Activated B cell treated with CpG ODN at 0.5 μM for 24 hours (primary cell): ENCODE measurements around the gene PHC2. TPM values are rescaled to one million over a fixed set of nuclear protein-coding genes. Genes with fewer than 3 reads are reported as not detected.

Source experiments
- ATAC-seq: fragments of 200-7000 bp; cut with Tn5 transposase; one replicate; pipeline ENCODE4 v1.10.0; 2021; ENCODE audit warnings: low read depth, mild to moderate bottlenecking, moderate library complexity
- CTCF ChIA-PET: fragments of 350-600 bp; sonication (Branson Sonifier 250); formaldehyde crosslinking; loops from one replicate; lab custom pipeline; 2021; ENCODE audit warnings: antibody characterized with exemption; lab: Charles Lee
- POLR2A ChIA-PET: fragments of 350-600 bp; sonication (Branson Sonifier 250); formaldehyde crosslinking; loops from one replicate; lab custom pipeline; 2021; ENCODE audit warnings: antibody characterized with exemption; lab: Charles Lee
- DNase-seq: peaks from one replicate; pipeline ENCODE4 v3.0.0; 2022
- H3K27ac Mint-ChIP-seq: one replicate; pipeline ENCODE4 v1.8.0; 2020; ENCODE audit warnings: mixed read lengths
- H3K27me3 Mint-ChIP-seq: one replicate; pipeline ENCODE4 v1.8.0; 2021; ENCODE audit warnings: mixed read lengths
- H3K36me3 Mint-ChIP-seq: one replicate; pipeline ENCODE4 v1.8.0; 2021; ENCODE audit warnings: low read depth, mixed read lengths
- H3K4me1 Mint-ChIP-seq: one replicate; pipeline ENCODE4 v1.8.0; 2021; ENCODE audit warnings: mixed read lengths
- H3K4me3 Mint-ChIP-seq: one replicate; pipeline ENCODE4 v1.8.0; 2020; ENCODE audit warnings: mild to moderate bottlenecking, mixed read lengths
- H3K9me3 Mint-ChIP-seq: one replicate; pipeline ENCODE4 v1.8.0; 2020; ENCODE audit warnings: mixed read lengths
- CTCF ChIP-seq: fragments of 200-600 bp; IDR thresholded peaks from one replicate; pipeline ENCODE4 v1.8.0; 2022; ENCODE audit warnings: antibody characterized with exemption, mild to moderate bottlenecking
- intact Hi-C: fragments of 100-400 bp; cut with micrococcal nuclease; formaldehyde crosslinking; loops from one replicate; pipeline ENCODE4 v1.15.1; 2024
- total RNA-seq: library from RNA; stranded (reverse); gene quantifications from 2 replicates; pipeline ENCODE4 v1.2.3, GENCODE V29; 2022

The PHC2 gene
- total RNA-seq, 1 donor from 2014 or later, result 16.4 TPM

- H3K36me3 Mint-ChIP-seq, result no peaks in the 10 kb centered on the region
- POLR2A ChIA-PET, result interaction anchor here (1.1 to 1.6 kb wide), 2 partner anchors 175 to 344 kb away, joined by 4 to 6 read pairs; no protein-coding TSS in a partner anchor
- H3K4me1 Mint-ChIP-seq, result peaks cover 24% of the 10 kb centered on the region
- no peaks in the 10 kb centered on the region for H3K9me3 Mint-ChIP-seq
- no peak overlapping the region for H3K4me3 Mint-ChIP-seq
- CTCF ChIA-PET, result interaction anchor here (0.9 to 7.7 kb wide), 12 partner anchors 9 to 335 kb away, joined by 3 to 143 read pairs (median 4); no protein-coding TSS in a partner anchor
- H3K27me3 Mint-ChIP-seq, result no peaks in the 10 kb centered on the region
- H3K27ac Mint-ChIP-seq, result no peak overlapping the region
- intact Hi-C loops, result loop anchor here (2.0 to 5.0 kb wide), 4 partner anchors 124 to 819 kb away; partner anchors contain the start of genes RBBP4, TRIM62 and ZBTB8OS
- no peak for ATAC-seq
- no peak for DNase-seq
- TF ChIP-seq CTCF, result no peak
These were observed 40.5 kb upstream of the PHC2 start for GRCh38 chr1:33471416-33471815.

GRCh38 chr1:33470495-33471012 lies 39.7 kb upstream of the PHC2 start:
- POLR2A ChIA-PET, result no interaction called here
- H3K4me1 Mint-ChIP-seq, result peaks cover 24% of the 10 kb centered on the region

GRCh38 chr1:33469691-33470090 lies 38.8 kb upstream of the PHC2 start:
- ChIA-PET POLR2A (interaction anchor here (0.6 kb wide), 1 partner anchor 1118 kb away, joined by 4 read pairs; no protein-coding TSS in a partner anchor), CTCF (interaction anchor here (1.0 to 7.7 kb wide), 8 partner anchors 10 to 332 kb away, joined by 3 to 143 read pairs (median 6); no protein-coding TSS in a partner anchor)
- TF ChIP-seq CTCF, result no peak
- peaks cover 24% of the 10 kb centered on the region for H3K4me1 Mint-ChIP-seq
- no peaks in the 10 kb centered on the region for H3K36me3 Mint-ChIP-seq
- intact Hi-C loops, result loop anchor here (1.0 to 5.0 kb wide), 8 partner anchors 102 to 817 kb away; partner anchors contain the start of genes RBBP4, TRIM62 and ZBTB8OS
- H3K9me3 Mint-ChIP-seq, result no peaks in the 10 kb centered on the region
- DNase-seq, result no peak
- H3K27ac Mint-ChIP-seq, result no peak overlapping the region
- H3K4me3 Mint-ChIP-seq, result no peak overlapping the region
- ATAC-seq, result no peak
- H3K27me3 Mint-ChIP-seq, result no peaks in the 10 kb centered on the region

More at GRCh38 chr1:33470495-33471012, 39.7 kb upstream of the PHC2 start:
- no peaks in the 10 kb centered on the region for H3K36me3 Mint-ChIP-seq
- ATAC-seq (peak; percentile 36), DNase-seq (peak; percentile 39)
- H3K27ac Mint-ChIP-seq, result no peak overlapping the region
- intact Hi-C loops, result loop anchor here (1.0 to 5.0 kb wide), 8 partner anchors 103 to 818 kb away; partner anchors contain the start of genes RBBP4, TRIM62 and ZBTB8OS
- CTCF ChIA-PET, result interaction anchor here (0.6 to 7.7 kb wide), 12 partner anchors 9 to 334 kb away, joined by 3 to 143 read pairs (median 4); no protein-coding TSS in a partner anchor
- peak overlapping the region; percentile 49 for H3K4me3 Mint-ChIP-seq
- no peak for TF ChIP-seq CTCF
- no peaks in the 10 kb centered on the region for H3K27me3 Mint-ChIP-seq
- no peaks in the 10 kb centered on the region for H3K9me3 Mint-ChIP-seq

GRCh38 chr1:33468967-33469366 lies 38.1 kb upstream of the PHC2 start:
- no peak overlapping the region for H3K27ac Mint-ChIP-seq
- CTCF ChIA-PET, result interaction anchor here (1.8 to 7.7 kb wide), 4 partner anchors 16 to 173 kb away, joined by 4 to 143 read pairs (median 6); no protein-coding TSS in a partner anchor
- no peaks in the 10 kb centered on the region for H3K9me3 Mint-ChIP-seq
- H3K27me3 Mint-ChIP-seq, result no peaks in the 10 kb centered on the region
- DNase-seq (no peak), ATAC-seq (no peak)
- no peak overlapping the region for H3K4me3 Mint-ChIP-seq
- no peak for TF ChIP-seq CTCF
- no peaks in the 10 kb centered on the region for H3K36me3 Mint-ChIP-seq
- intact Hi-C loops, result no loop called here
- POLR2A ChIA-PET, result no interaction called here
- peaks cover 27% of the 10 kb centered on the region for H3K4me1 Mint-ChIP-seq

GRCh38 chr1:33468531-33468930 lies 37.6 kb upstream of the PHC2 start:
- H3K27me3 Mint-ChIP-seq, result no peaks in the 10 kb centered on the region
- intact Hi-C loops, result no loop called here
- H3K4me3 Mint-ChIP-seq, result no peak overlapping the region
- CTCF ChIA-PET, result interaction anchor here (1.2 to 7.7 kb wide), 5 partner anchors 15 to 173 kb away, joined by 4 to 143 read pairs (median 4); no protein-coding TSS in a partner anchor
- H3K27ac Mint-ChIP-seq, result no peak overlapping the region
- DNase-seq (no peak), ATAC-seq (no peak)
- no peaks in the 10 kb centered on the region for H3K9me3 Mint-ChIP-seq
- POLR2A ChIA-PET, result no interaction called here
- peaks cover 30% of the 10 kb centered on the region for H3K4me1 Mint-ChIP-seq
- no peaks in the 10 kb centered on the region for H3K36me3 Mint-ChIP-seq
- TF ChIP-seq CTCF, result no peak
